ENCODE results near the gene RAB35. TPM values are rescaled to one million over a fixed set of nuclear protein-coding genes. Genes with fewer than 3 reads are reported as not detected.

RAB35 gene
- total and polyA plus RNA-seq, 7 donors, result 18.9 to 38.7 (median 32.9) TPM

GRCh38 chr12:120094485-120094884 is 22.1 kb downstream of the RAB35 start:
- Histone ChIP-seq H3K9me3 (no peaks in the 10 kb centered on the region), H3K27me3 (ENCODE audit: insufficient read depth in 3 of 3, low read length in 2 of 3) (no peaks in the 10 kb centered on the region), H3K36me3 (ENCODE audit: insufficient read depth in 1 of 2, low read depth in 1 of 2) (peaks cover 3 to 48% of the 10 kb centered on the region in 2 donors), H3K4me3 (no peak overlapping the region), H3K27ac (no peak overlapping the region), H3K4me1 (peaks cover 17% of the 10 kb centered on the region)
- peak in 1 of 4 donors; percentile 15 for ATAC-seq
- intact Hi-C loops (cut with DNase I), result no loop called here
- no peak for TF ChIP-seq CTCF (IDR thresholded peaks at IDR 0.05)
- WGBS, 3 donors, result 29 to 34% (median 34%) methylated on average over 9 of the region's 9 CpGs
- peak in 1 of 2 donors; percentile 51 for DNase-seq

- TF ChIP-seq CTCF (IDR thresholded peaks at IDR 0.05), result no peak
- ATAC-seq (no peak), DNase-seq (peak in 1 of 2 donors; percentile 47)
- Histone ChIP-seq H3K9me3 (no peaks in the 10 kb centered on the region), H3K4me3 (no peak overlapping the region), H3K27ac (no peak overlapping the region), H3K36me3 (ENCODE audit: insufficient read depth in 1 of 2, low read depth in 1 of 2) (peaks cover 3 to 43% of the 10 kb centered on the region in 2 donors), H3K4me1 (peaks cover 17% of the 10 kb centered on the region), H3K27me3 (ENCODE audit: insufficient read depth in 3 of 3, low read length in 2 of 3) (no peaks in the 10 kb centered on the region)
- 43 to 57% (median 53%) methylated on average over 14 to 17 of the region's 17 CpGs for WGBS, 3 donors
- intact Hi-C loops (cut with DNase I), result no loop called here
Observed at GRCh38 chr12:120093592-120094355, 22.8 kb downstream of the RAB35 start.

GRCh38 chr12:120093336-120093591 is 23.3 kb downstream of the RAB35 start:
- no peak for ATAC-seq
- intact Hi-C loops (cut with DNase I), result no loop called here
- no peak overlapping the region for H3K4me3 ChIP-seq
- H3K27ac ChIP-seq, result no peak overlapping the region
- DNase-seq, result no peak
- no peaks in the 10 kb centered on the region for H3K9me3 ChIP-seq
- peaks cover 2 to 38% of the 10 kb centered on the region in 2 donors for H3K36me3 ChIP-seq (ENCODE audit: insufficient read depth in 1 of 2, low read depth in 1 of 2)
- H3K27me3 ChIP-seq (ENCODE audit: insufficient read depth in 3 of 3, low read length in 2 of 3), result no peaks in the 10 kb centered on the region
- TF ChIP-seq CTCF (IDR thresholded peaks at IDR 0.05), result no peak
- H3K4me1 ChIP-seq, result peaks cover 17% of the 10 kb centered on the region
- WGBS, 3 donors, result 80 to 83% (median 81%) methylated on average over 4 of the region's 4 CpGs

- Histone ChIP-seq H3K4me3 (no peak overlapping the region), H3K9me3 (no peaks in the 10 kb centered on the region), H3K4me1 (peaks cover 17% of the 10 kb centered on the region), H3K36me3 (ENCODE audit: insufficient read depth in 1 of 2, low read depth in 1 of 2) (peaks cover 0 to 33% of the 10 kb centered on the region in 2 donors), H3K27ac (no peak overlapping the region), H3K27me3 (ENCODE audit: insufficient read depth in 3 of 3, low read length in 2 of 3) (no peaks in the 10 kb centered on the region)
- no peak for TF ChIP-seq CTCF (IDR thresholded peaks at IDR 0.05)
- DNase-seq, result peak in 1 of 2 donors; percentile 48
- ATAC-seq, result no peak
- intact Hi-C loops (cut with DNase I), result no loop called here
- 89 to 94% (median 90%) methylated on average over 20 to 23 of the region's 23 CpGs for WGBS, 3 donors
Observed at GRCh38 chr12:120092551-120093335, 23.8 kb downstream of the RAB35 start.
